Activated effector memory CD4-positive, alpha-beta T cell treated with anti-CD3 and anti-CD28 coated beads, Interleukin-2, amount 50 U/mL, for 16 hours (primary cell): ENCODE data around the gene RAPGEF5.

Source experiments
- DNase-seq: peaks from one replicate; pipeline ENCODE4 v3.0.0-alpha.2; 2020

RAPGEF5 gene

GRCh38 chr7:22213081-22213480 lies 143.9 kb downstream of the RAPGEF5 start:
- DNase-seq = no peak

GRCh38 chr7:22210967-22211366 lies 146.0 kb downstream of the RAPGEF5 start:
- no peak for DNase-seq

GRCh38 chr7:22210355-22210754 lies 146.6 kb downstream of the RAPGEF5 start:
- no peak for DNase-seq

GRCh38 chr7:22208799-22209198 lies 148.2 kb downstream of the RAPGEF5 start:
- DNase-seq = no peak

- DNase-seq = no peak
Measured at GRCh38 chr7:22207724-22208225, 149.2 kb downstream of the RAPGEF5 start.

- no peak for DNase-seq
Measured at GRCh38 chr7:22205631-22206030, 151.3 kb downstream of the RAPGEF5 start.

GRCh38 chr7:22204312-22204711 lies 152.6 kb downstream of the RAPGEF5 start:
- DNase-seq = no peak

GRCh38 chr7:22202141-22202540 lies 154.8 kb downstream of the RAPGEF5 start:
- no peak for DNase-seq

GRCh38 chr7:22201186-22201880 lies 155.6 kb downstream of the RAPGEF5 start:
- no peak for DNase-seq

- DNase-seq = no peak
Measured at GRCh38 chr7:22200777-22201176, 156.2 kb downstream of the RAPGEF5 start.

GRCh38 chr7:22200238-22200637 lies 156.7 kb downstream of the RAPGEF5 start:
- DNase-seq = no peak

GRCh38 chr7:22197376-22197775 lies 159.6 kb downstream of the RAPGEF5 start:
- DNase-seq = no peak

GRCh38 chr7:22196429-22196828 lies 160.5 kb downstream of the RAPGEF5 start:
- no peak for DNase-seq

GRCh38 chr7:22195397-22196172 lies 161.4 kb downstream of the RAPGEF5 start:
- DNase-seq = no peak

- no peak for DNase-seq
Measured at GRCh38 chr7:22194658-22195273, 162.2 kb downstream of the RAPGEF5 start.

- no peak for DNase-seq
Measured at GRCh38 chr7:22193450-22193983, 163.4 kb downstream of the RAPGEF5 start.

- no peak for DNase-seq
Measured at GRCh38 chr7:22192801-22193200, 164.2 kb downstream of the RAPGEF5 start.

GRCh38 chr7:22190736-22191135 lies 166.2 kb downstream of the RAPGEF5 start:
- no peak for DNase-seq

- no peak for DNase-seq
Measured at GRCh38 chr7:22189741-22190140, 167.2 kb downstream of the RAPGEF5 start.

- no peak for DNase-seq
Measured at GRCh38 chr7:22189230-22189629, 167.7 kb downstream of the RAPGEF5 start.

- DNase-seq = no peak
Measured at GRCh38 chr7:22187691-22188348, 169.1 kb downstream of the RAPGEF5 start.

- no peak for DNase-seq
Measured at GRCh38 chr7:22185559-22185958, 171.4 kb downstream of the RAPGEF5 start.
